Measurements from ENCODE around the gene PRLR.

DNA sequence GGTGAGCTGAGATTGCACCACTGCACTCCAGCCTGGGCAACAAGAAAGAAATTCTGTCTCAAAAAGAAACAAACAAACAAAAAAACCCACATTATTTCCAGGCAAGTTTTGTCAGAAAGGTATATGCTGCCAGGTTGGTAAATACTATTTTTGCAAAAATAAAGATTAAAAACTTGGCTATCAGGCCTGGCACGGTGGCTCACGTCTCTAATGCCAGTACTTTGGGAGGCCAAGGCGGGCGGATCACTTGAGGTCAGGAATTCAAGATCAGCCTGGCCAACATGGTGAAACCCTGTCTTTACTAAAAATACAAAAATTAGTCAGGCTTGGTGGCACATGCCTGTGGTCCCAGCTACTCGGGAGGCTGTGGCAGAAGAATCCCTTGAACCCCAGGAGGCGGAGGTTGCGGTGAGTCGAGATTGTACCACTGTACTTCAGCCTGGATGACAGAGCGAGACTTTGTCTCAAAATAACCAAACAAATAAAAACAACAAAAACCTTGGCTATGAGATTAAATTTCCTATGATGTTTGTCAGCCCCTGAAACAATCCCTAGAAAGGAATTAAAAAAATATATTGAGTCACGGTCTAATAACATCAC is 205.3 kb downstream of the PRLR start:
- TF ChIP-seq EZH2 (IDR thresholded peaks at IDR 0.05; ENCODE audit: insufficient read depth, low read length) = no peak
- TF ChIP-seq, protein P1, sequence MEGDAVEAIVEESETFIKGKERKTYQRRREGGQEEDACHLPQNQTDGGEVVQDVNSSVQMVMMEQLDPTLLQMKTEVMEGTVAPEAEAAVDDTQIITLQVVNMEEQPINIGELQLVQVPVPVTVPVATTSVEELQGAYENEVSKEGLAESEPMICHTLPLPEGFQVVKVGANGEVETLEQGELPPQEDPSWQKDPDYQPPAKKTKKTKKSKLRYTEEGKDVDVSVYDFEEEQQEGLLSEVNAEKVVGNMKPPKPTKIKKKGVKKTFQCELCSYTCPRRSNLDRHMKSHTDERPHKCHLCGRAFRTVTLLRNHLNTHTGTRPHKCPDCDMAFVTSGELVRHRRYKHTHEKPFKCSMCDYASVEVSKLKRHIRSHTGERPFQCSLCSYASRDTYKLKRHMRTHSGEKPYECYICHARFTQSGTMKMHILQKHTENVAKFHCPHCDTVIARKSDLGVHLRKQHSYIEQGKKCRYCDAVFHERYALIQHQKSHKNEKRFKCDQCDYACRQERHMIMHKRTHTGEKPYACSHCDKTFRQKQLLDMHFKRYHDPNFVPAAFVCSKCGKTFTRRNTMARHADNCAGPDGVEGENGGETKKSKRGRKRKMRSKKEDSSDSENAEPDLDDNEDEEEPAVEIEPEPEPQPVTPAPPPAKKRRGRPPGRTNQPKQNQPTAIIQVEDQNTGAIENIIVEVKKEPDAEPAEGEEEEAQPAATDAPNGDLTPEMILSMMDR (IDR thresholded peaks at IDR 0.05; ENCODE audit: insufficient read depth, low read depth, low read length) = no peak

Measured in astrocyte (in vitro differentiated cells and primary cell).